ENCODE results near the gene YIPF5.

The YIPF5 gene

GRCh38 chr5:144177548-144177947 lies 7.1 kb upstream of the YIPF5 start:
- no peak for DNase-seq

DNA sequence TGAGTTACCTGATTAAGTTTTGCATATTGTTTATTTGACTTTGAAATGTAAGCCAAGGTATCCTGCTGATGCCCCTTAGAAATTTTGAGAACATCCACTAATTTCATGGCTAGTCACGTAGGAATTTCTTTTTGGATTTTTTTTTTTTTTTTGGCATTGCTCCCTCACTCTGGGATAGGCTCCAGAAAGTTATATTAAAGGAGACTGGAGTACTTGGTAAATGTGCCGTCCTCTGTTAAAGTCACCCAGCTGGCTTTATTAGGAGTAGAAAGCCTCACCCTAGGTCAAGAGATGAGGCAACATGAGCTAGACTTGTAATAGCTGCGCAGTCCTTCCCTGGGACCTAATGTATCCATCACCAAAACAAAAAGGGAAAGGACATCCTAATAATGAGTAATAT lies 3.3 kb upstream of the YIPF5 start:
- no peak for DNase-seq

DNA sequence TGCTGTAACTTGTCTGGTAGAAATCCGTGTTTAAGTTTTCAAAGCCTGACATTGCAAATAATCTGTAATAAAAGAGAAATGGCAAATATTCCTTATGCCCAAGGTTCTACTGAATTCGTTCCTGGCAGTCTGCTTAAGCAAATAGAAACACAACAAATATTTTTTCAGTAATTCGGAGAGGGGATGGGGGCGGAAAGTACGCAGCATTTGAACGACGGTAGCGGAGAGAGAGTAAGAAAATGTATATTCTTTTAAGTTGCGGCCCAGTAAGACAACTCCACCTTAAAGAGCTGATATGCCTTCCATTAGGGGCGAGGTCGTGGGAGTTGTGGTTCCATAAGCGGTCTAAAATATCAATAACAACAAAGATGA lies 569 bp downstream of the YIPF5 start:
- no peak for DNase-seq

- DNase-seq: no peak
Observed at GRCh38 chr5:144167998-144168397, 2.5 kb downstream of the YIPF5 start.

DNA sequence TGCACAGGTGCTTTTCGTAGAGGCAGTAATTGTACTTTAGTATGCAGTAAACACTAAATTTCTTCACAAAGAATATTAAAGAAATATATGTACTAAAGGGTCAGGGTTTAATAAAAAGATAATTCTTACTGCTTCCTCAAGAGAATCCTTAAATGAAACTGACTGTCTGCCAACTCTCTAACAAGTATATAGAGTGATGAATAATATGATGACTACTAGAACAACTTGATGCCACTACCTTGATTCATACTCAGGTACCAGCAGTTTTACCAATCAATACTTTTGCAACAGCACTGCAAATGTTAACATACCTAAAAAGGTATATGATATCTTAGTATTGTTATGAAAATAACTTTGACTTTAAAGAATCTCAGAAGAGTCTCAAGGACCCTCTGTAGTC lies 3.8 kb downstream of the YIPF5 start:
- no peak for DNase-seq

DNA sequence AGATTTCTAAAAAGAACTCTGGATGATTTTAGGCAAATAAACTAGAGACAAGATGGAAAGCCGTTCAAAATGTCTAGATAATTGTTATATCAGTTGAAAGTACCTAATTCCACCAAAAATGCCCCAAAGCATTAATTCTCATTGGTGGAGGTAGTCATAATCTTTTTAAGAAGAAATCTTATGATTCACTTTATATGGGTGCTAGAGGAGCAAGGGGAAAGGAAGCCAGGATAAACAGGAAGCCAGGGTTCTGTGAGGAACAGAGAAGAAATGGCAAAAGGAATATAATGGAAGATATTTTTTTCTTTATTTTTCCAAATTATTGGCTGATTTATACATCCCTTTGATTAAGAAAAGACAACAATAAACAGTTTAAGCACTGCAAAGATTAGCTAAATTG lies 7.8 kb downstream of the YIPF5 start:
- no peak for DNase-seq

GRCh38 chr5:144156767-144157171 lies 13.7 kb downstream of the YIPF5 start:
- DNase-seq: no peak

- DNase-seq: no peak
Observed at GRCh38 chr5:144151026-144151425, 19.4 kb downstream of the YIPF5 start.

GRCh38 chr5:144144956-144145751 lies 25.3 kb downstream of the YIPF5 start:
- DNase-seq: no peak

DNA sequence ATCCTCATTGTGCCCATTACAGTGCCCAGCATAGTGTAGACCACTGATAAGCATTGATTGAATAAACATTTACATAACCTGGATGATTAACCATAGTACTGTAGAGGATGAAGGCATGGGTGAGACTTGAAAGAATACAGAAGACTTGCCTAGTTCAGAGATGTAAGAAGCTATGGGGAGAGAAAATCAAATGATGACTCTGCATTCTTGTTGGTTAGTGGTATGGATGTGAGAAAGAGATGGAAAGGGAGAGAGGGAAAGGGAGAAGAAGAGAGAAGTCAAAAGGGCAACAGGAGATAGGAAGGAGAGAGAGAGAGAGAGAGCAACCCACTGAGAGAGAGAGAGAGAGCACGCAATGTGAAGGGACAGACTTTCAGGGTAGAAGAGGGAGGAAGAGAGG lies 26.8 kb downstream of the YIPF5 start:
- no peak for DNase-seq

DNA sequence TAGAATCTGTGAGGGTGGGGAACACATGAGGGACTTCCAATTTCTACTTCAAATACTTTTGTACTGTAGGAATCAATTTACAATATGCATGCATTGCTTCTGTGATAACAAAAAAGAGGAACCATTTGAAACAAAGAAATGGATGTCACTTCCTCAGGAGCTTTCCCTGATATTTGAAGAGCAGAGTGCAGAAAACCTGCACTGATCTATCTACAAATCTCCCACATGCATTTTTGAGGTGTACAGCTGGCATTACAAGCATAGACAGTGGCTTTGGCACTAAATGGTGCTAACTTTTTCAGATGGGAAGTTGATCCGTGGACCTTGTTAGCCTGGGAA lies 27.7 kb downstream of the YIPF5 start:
- no peak for DNase-seq

DNA sequence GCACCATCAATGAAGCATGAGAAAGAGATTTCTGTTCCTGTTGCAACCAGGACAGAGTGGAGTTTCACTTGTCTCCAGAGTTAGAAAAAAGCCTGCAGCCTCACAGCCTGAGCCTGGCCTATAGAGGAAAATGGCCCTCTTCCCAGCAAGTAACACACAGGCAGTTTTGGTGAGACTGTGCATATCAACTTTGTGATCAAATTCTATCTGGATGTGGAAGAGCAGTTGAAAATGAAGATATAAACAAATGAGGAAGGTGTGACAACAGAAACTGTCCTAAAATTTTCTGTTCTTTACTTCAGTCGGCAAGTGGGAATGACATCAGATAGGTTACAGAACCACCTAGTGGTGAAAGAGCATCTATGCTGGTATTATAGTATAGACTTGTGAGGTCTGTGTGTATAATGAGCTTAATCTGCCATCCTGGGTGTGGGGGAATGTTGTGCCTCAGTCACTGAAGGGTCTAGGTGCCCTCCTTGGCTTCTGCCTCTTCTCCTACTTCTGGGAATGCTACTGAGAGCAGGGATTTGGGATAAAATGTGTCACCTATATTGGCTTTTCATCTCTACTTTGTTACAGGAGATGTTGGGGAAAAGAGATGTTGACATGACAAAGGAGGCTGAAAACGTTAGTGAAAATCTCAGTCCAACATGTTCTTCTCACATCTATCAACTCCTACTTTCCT lies 28.2 kb downstream of the YIPF5 start:
- DNase-seq: no peak

- DNase-seq: no peak
Observed at GRCh38 chr5:144141585-144141984, 28.9 kb downstream of the YIPF5 start.

DNA sequence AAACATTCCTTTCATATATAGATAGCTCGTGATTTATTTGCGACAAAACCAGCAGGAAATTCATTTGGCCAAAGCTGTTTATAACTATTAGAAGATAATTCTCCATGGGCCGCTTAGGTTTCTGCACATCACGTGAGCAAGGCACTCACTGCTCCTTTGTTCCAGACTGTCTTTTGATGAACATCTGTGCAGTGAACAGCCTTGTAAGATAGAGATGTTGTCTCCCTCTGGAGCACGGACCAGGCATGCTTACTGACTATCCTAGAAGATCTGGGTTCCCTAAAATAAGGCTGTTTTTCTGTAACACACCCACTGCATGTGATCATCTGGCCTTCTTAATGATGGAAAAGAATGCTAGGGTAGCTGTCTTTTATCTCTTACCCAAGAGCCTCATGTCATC lies 30.9 kb downstream of the YIPF5 start:
- DNase-seq: no peak

GRCh38 chr5:144135113-144135762 lies 35.2 kb downstream of the YIPF5 start:
- no peak for DNase-seq

- no peak for DNase-seq
Observed at GRCh38 chr5:144134194-144134826, 36.1 kb downstream of the YIPF5 start.

- no peak for DNase-seq
Observed at GRCh38 chr5:144133050-144133633, 37.3 kb downstream of the YIPF5 start.

- DNase-seq: no peak
Observed at GRCh38 chr5:144131261-144131660, 39.2 kb downstream of the YIPF5 start.

DNA sequence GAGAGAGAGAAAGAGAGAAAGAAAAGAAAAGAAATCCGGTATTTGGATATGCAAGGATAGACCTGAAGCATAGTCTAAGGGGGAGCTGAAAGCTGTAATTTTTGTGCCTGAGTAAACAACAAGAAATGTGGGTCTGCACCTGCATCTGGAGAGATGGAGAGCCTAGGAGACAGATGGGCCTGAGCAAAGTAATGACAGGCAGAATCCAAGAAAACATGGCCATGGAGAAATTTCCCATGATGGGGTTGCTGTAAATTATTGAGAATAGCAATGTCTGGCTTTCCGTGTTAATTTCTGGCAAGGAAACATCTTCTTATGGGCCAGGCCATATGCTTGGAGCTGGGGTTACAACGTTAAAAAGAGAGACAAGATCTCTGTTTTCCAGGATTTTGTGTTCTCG lies 40.2 kb downstream of the YIPF5 start:
- DNase-seq: no peak

DNA sequence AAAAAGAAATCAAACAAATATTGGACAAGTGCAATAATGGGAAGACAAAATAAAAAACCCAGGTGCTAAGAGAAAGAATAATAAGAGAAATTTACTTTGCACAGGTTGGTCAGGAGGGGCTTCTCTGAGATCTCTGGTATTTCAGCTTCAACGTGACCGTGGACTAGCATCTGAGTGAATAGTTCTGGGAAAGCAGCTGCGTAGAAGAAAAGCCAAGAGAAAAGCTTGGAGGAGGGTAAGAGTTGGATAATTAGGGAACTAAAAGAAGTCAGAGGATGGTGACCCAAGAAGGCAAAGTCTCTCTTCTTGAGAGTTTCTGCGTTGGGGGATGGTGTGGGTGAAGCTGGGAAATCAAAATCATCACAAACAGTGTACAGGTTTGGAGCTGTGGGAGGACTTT lies 41.6 kb downstream of the YIPF5 start:
- DNase-seq: no peak

GRCh38 chr5:144126707-144127106 lies 43.8 kb downstream of the YIPF5 start:
- DNase-seq: no peak

GRCh38 chr5:144125163-144125726 lies 45.2 kb downstream of the YIPF5 start:
- DNase-seq: no peak

DNA sequence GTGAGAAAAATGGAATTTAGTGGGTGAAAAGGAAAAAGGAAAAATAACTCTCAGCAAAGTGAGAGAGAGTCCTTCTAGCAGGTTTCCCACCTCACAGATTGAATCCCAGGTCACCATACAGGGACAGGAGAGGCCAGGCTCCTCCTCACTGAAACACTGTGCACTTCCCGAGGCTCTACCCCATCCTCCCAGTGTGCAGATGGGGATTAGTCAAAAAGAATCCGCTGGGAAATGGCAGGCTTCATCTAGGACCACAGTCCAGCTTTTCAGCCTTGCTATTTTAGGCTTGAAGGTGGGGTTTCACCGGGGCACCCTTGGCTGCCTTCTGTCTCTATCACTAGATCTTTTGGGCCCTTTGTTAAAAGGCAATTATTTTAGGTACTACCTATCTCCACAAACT lies 47.8 kb downstream of the YIPF5 start:
- DNase-seq: no peak

All from NCI-H1092 (cell line).